Breast epithelium (tissue), 3 donors: ENCODE results near the gene TSPAN10.

Experiments used
- CTCF ChIP-seq, 3 donors: fragments of 450-650 bp; IDR thresholded peaks; one replicate each; pipeline ENCODE4 v1.5.1; 2016 to 2017; ENCODE audit warnings: antibody characterized with exemption in 3 of 3, mild to moderate bottlenecking in 3 of 3, moderate library complexity in 3 of 3
- POLR2A ChIP-seq: fragments of 450-650 bp; IDR thresholded peaks from one replicate; pipeline ENCODE4 v1.6.1; 2016; ENCODE audit warnings: antibody characterized with exemption, mild to moderate bottlenecking, moderate library complexity

DNA sequence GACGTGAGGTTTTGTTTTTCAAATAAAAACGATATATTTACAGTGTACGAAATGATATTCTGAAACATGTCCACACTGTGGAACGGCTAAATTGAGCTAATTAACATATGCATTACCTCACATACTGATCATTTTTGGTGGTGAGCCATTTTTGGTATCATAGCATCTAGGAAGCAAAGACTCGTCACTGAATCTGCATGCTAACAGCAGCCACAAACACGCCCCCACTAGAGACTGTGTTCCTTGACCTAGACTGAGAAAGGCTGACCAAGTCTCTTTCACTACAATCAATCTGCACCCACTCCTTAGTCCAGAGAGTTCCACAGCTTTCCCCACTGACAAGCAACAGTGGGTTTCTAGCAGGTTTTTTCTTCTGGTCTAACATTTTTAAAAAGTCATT, 29.6 kb upstream of the TSPAN10 start:
- no peak for TF ChIP-seq CTCF (IDR thresholded peaks at IDR 0.05)
- TF ChIP-seq POLR2A = no peak
